IPS DF 4.7 (cell line): ENCODE data around the gene MYO5C.

ENCODE experiments used
- DNase-seq: peaks from one replicate; pipeline ENCODE4 v3.0.0-alpha.2; 2013; ENCODE audit warnings: low spot score; ENCODE audit errors: extremely low read depth

MYO5C gene

DNA sequence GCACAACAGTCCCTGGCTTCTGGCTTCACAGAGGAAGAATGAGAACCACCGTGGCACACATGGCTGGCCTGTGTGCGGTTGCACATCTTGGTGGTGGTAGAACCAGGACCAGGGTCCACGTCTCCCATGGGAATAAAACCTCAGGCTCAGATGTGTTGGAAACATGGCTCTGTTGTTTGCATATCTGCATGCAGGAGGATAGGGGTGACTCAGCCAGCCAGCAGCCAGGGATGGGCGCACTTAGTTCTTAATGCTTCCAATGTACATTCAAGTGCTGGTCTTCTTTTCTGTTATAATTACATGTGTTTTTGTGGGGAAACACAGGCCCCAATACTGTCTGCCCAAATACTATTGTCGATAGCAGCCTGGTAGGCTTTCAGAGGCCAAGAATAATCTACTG lies 147.2 kb downstream of the MYO5C start:
- no peak for DNase-seq

- DNase-seq, result no peak
Observed at GRCh38 chr15:52146776-52147175, 148.8 kb downstream of the MYO5C start.

DNA sequence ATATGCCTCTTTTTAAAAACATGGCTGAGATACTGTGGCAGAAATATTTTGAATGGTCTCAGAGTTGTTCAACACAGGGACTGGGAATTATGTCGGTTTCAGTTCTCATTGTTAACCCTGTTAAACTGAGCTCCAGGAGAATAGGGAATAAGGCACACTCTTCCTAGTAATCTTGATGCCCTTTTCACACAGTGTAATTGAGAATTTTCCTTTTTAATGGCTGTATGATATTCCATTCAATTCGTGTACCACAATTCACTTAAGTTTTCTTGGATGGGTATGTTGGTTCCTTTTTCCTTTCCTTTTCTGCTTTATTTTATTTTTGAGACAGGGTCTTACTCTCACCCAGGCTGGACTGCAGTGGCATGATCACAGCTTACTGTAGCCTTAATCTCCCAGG lies 149.3 kb downstream of the MYO5C start:
- no peak for DNase-seq

- no peak for DNase-seq
Observed at GRCh38 chr15:52144656-52145178, 150.9 kb downstream of the MYO5C start.

GRCh38 chr15:52143873-52144272 lies 151.7 kb downstream of the MYO5C start:
- DNase-seq, result no peak
